KMS-11 (cell line): ENCODE data around the gene RPTOR.

Experiments used
- H2AFZ ChIP-seq: fragments of 200-600 bp; sonication (generic); 2 replicates; pipeline ENCODE4 v1.6.1; 2016; ENCODE audit warnings: antibody characterized with exemption, mixed run types, low read depth
- H3K27ac ChIP-seq: fragments of 200-600 bp; sonication (generic); 2 replicates; pipeline ENCODE4 v1.6.1; 2016; ENCODE audit warnings: mild to moderate bottlenecking, mixed run types
- H3K27me3 ChIP-seq: fragments of 200-600 bp; sonication (generic); 2 replicates; pipeline ENCODE4 v1.6.1; 2017; ENCODE audit warnings: mild to moderate bottlenecking, low read depth, mixed run types, moderate library complexity; ENCODE audit not compliant: insufficient read depth
- H3K36me3 ChIP-seq: fragments of 200-600 bp; sonication (generic); 2 replicates; pipeline ENCODE4 v1.6.1; 2017; ENCODE audit warnings: mild to moderate bottlenecking, mixed run types; ENCODE audit not compliant: insufficient read depth
- H3K4me1 ChIP-seq: fragments of 200-600 bp; sonication (generic); 2 replicates; pipeline ENCODE4 v1.6.1; 2016; ENCODE audit warnings: mild to moderate bottlenecking, low read depth, mixed run types; ENCODE audit not compliant: poor library complexity, severe bottlenecking
- H3K4me2 ChIP-seq: fragments of 200-600 bp; sonication (generic); 2 replicates; pipeline ENCODE4 v1.7.0; 2016; ENCODE audit warnings: mild to moderate bottlenecking, mixed run types
- H3K4me3 ChIP-seq: fragments of 200-600 bp; sonication (generic); IDR thresholded peaks from 2 replicates; pipeline ENCODE4 v1.6.1; 2017; ENCODE audit warnings: low read depth, low read length, mixed read lengths; ENCODE audit not compliant: insufficient read depth
- H3K79me2 ChIP-seq: fragments of 200-600 bp; sonication (generic); 2 replicates; pipeline ENCODE4 v1.6.1; 2016; ENCODE audit warnings: low read depth, mixed run types; ENCODE audit not compliant: insufficient read depth
- H3K9ac ChIP-seq: fragments of 200-600 bp; sonication (generic); 2 replicates; pipeline ENCODE4 v1.6.1; 2016; ENCODE audit warnings: mild to moderate bottlenecking, mixed run types
- H4K20me1 ChIP-seq: fragments of 200-600 bp; sonication (generic); 2 replicates; pipeline ENCODE4 v1.6.1; 2016; ENCODE audit warnings: mild to moderate bottlenecking, mixed run types; ENCODE audit not compliant: insufficient read depth
- CTCF ChIP-seq: fragments of 200-600 bp; sonication (generic); conservative IDR thresholded peaks from 2 replicates; pipeline ENCODE4 v1.6.1; 2017; ENCODE audit warnings: low read depth, mild to moderate bottlenecking, antibody characterized with exemption, low read length, moderate library complexity, mixed read lengths

The RPTOR gene

GRCh38 chr17:80612997-80613731 is 68.5 kb downstream of the RPTOR start:
- no peak for TF ChIP-seq CTCF
- Histone ChIP-seq H3K36me3 (no peaks in the 10 kb centered on the region), H3K4me3 (no peak overlapping the region), H3K27ac (no peak overlapping the region), H3K27me3 (no peaks in the 10 kb centered on the region), H3K4me1 (no peaks in the 10 kb centered on the region), H2AFZ (no peak overlapping the region), H3K4me2 (no peak overlapping the region), H3K79me2 (no peaks in the 10 kb centered on the region; the same call in 1 of the 2 replicates), H4K20me1 (no peaks in the 10 kb centered on the region), H3K9ac (no peak overlapping the region)

- no peaks in the 10 kb centered on the region; the same call in 1 of the 2 replicates for H3K79me2 ChIP-seq
- no peak overlapping the region for H3K4me3 ChIP-seq
- no peaks in the 10 kb centered on the region for H3K27me3 ChIP-seq
- H3K27ac ChIP-seq = no peak overlapping the region
- no peaks in the 10 kb centered on the region for H4K20me1 ChIP-seq
- TF ChIP-seq CTCF = no peak
- no peak overlapping the region for H2AFZ ChIP-seq
- H3K36me3 ChIP-seq = no peaks in the 10 kb centered on the region
- H3K4me2 ChIP-seq = no peak overlapping the region
- H3K9ac ChIP-seq = no peak overlapping the region
- no peaks in the 10 kb centered on the region for H3K4me1 ChIP-seq
Observed at GRCh38 chr17:80613732-80614071, 69.1 kb downstream of the RPTOR start.

GRCh38 chr17:80614332-80615047 is 69.9 kb downstream of the RPTOR start:
- Histone ChIP-seq H3K27ac (no peak overlapping the region), H3K79me2 (no peaks in the 10 kb centered on the region; the same call in 1 of the 2 replicates), H3K9ac (no peak overlapping the region), H3K4me1 (no peaks in the 10 kb centered on the region), H3K27me3 (no peaks in the 10 kb centered on the region), H3K4me3 (no peak overlapping the region), H2AFZ (no peak overlapping the region), H4K20me1 (no peaks in the 10 kb centered on the region), H3K36me3 (no peaks in the 10 kb centered on the region), H3K4me2 (no peak overlapping the region)
- no peak for TF ChIP-seq CTCF

- Histone ChIP-seq H3K4me1 (no peaks in the 10 kb centered on the region), H3K27me3 (no peaks in the 10 kb centered on the region), H4K20me1 (no peaks in the 10 kb centered on the region), H3K9ac (no peak overlapping the region), H3K27ac (no peak overlapping the region), H2AFZ (no peak overlapping the region), H3K4me2 (no peak overlapping the region), H3K36me3 (no peaks in the 10 kb centered on the region), H3K4me3 (no peak overlapping the region), H3K79me2 (no peaks in the 10 kb centered on the region; the same call in 1 of the 2 replicates)
- TF ChIP-seq CTCF = no peak
Observed at GRCh38 chr17:80615376-80615775, 70.7 kb downstream of the RPTOR start.
